AG09319 (cell line): Measurements from ENCODE around the gene HIPK2.
"Not testable (repeated sequence)": the region's sequence is repeated elsewhere in the genome, so short reads cannot be mapped to it uniquely, and the experiment has no call there.

Experiments
- DNase-seq: peaks from one replicate; pipeline ENCODE4 v3.0.0-alpha.2; 2010; ENCODE audit warnings: low read depth; ENCODE audit errors: extremely low read depth
- CTCF ChIP-seq: IDR thresholded peaks from 2 replicates; pipeline ENCODE4 v1.5.1; 2011; ENCODE audit warnings: low read depth, mild to moderate bottlenecking, inconsistent platforms, low read length, moderate library complexity

HIPK2 gene

GRCh38 chr7:139617074-139617473 lies 160.7 kb downstream of the HIPK2 start:
- TF ChIP-seq CTCF: no peak
- no peak for DNase-seq

GRCh38 chr7:139614886-139615285 lies 162.9 kb downstream of the HIPK2 start:
- no peak for DNase-seq
- TF ChIP-seq CTCF: no peak

- TF ChIP-seq CTCF: no peak
- DNase-seq: no peak
Observed at GRCh38 chr7:139613971-139614411, 163.8 kb downstream of the HIPK2 start.

GRCh38 chr7:139611556-139611955 lies 166.2 kb downstream of the HIPK2 start:
- DNase-seq: not testable (repeated sequence)

GRCh38 chr7:139610595-139610994 lies 167.2 kb downstream of the HIPK2 start:
- DNase-seq: no peak
- TF ChIP-seq CTCF: no peak

GRCh38 chr7:139603896-139604295 lies 173.9 kb downstream of the HIPK2 start:
- DNase-seq: no peak
- no peak for TF ChIP-seq CTCF

- DNase-seq: no peak
- no peak for TF ChIP-seq CTCF
Observed at GRCh38 chr7:139603282-139603681, 174.5 kb downstream of the HIPK2 start.

- peak; percentile 53 for TF ChIP-seq CTCF
- DNase-seq: no peak
Observed at GRCh38 chr7:139602143-139602722, 175.6 kb downstream of the HIPK2 start.
